Frontal cortex (tissue), 4 donors: ENCODE data around the gene P2RY6. TPM values are rescaled to one million over a fixed set of nuclear protein-coding genes. Genes with fewer than 3 reads are reported as not detected.

ENCODE experiments used
- DNase-seq, 2 donors: peaks; one replicate each; pipeline ENCODE4 v3.0.0; 2012; ENCODE audit warnings: low spot score in 2 of 2
- FAIRE-seq: peaks from 2 replicates; lab custom pipeline; 2012; peaks lifted over from hg19 to GRCh38; lab: Jason Lieb, UNC
- total RNA-seq: library from RNA; depleted of rRNA; stranded (reverse); fragments of >200 nt; gene quantifications from one replicate; pipeline ENCODE4 v1.2.3, GENCODE V29; 2014
- donor health status: control.
- donor health status: control.
- donor health status: control.

P2RY6 gene
- total RNA-seq, 1 donor from 2014 or later = under 0.01 TPM

DNA sequence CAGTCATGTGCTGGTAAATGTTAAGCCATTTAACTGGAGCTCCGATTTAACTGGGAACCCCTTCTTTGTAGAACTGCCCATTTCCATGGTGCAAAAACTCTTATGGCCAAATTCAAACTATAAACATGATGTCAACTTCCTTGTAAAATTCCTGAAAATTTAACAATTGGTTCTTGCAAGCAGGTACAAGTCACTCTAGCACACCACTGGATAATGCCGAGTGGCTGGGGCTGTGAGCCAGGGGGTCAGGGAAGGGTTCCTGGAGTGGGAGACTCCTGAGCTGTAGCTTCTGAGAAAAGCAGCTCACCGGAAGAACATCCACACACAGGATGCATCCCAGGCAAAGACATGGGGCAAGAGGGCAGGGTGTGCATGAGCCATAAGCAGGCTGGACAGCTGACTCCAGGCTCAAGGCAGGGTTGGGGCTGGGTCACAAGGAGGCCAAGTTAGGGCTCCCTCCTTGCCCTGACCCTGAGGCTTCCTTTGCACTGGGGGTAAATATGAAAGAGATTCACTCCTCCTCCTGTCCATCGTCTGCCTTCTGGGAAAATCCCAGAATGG is 35.9 kb upstream of the P2RY6 start:
- FAIRE-seq = no peak

DNA sequence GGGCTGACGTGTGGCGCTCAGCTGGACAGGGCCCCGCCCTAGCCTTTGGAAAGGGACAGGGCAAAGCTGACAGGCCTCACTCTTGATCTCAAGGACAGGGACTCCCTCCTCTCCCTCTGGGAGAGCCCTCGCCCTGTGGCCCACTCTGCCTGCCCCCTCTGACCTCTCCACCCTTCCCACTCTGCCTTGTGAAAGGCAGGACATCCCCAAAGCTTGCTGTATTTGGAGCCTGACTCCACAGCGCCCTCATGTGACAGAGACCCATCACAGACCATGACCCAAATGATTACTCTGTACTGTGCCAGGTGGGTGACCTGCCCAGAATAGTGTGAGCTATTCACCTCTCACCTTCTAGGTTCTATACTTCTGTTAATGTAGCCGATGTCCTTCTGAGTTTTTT is 35.3 kb upstream of the P2RY6 start:
- DNase-seq (peak in 1 of 2 donors; percentile 51), FAIRE-seq (no peak)

More for the DNA sequence above, 35.9 kb upstream of the P2RY6 start:
- no peak for DNase-seq

DNA sequence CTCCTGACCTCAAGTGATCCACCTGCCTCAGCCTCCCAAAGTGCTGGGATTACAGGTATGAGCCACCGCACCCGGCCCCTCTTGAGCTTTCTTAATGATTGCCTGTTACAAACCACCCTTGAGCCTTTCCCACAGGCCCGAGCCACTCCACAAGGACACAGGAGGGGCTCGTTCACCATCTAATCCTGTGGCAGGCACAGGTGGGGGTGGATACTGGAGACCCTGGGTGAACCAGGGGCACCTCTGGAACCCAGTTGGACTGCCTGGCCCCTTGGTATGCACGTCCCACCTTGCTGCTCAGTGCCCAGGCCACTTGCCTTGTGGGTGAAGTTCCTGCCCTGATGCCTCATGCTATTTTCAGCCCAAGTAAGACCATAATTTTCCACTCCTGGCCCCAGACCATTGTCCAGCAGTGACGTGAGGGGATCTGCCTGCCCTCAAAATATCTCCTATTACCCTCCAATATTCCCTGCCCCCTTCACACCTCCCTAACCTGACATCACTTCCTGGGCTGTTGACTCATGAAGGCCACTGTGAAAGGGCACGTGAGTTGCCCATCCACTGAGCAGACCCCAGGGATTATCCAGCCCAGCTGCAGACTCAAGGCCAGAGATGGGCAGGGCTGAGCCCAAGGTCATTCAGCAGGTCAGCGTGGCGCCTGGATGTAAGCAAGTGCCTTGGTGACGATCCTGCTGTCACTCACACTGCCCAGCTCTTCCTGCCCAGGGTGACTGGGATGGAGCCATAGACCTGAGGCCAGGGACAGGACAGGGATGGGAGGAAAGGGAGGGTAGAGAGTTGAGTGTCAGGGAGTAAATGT is 34.5 kb upstream of the P2RY6 start:
- DNase-seq (no peak), FAIRE-seq (no peak)

DNA sequence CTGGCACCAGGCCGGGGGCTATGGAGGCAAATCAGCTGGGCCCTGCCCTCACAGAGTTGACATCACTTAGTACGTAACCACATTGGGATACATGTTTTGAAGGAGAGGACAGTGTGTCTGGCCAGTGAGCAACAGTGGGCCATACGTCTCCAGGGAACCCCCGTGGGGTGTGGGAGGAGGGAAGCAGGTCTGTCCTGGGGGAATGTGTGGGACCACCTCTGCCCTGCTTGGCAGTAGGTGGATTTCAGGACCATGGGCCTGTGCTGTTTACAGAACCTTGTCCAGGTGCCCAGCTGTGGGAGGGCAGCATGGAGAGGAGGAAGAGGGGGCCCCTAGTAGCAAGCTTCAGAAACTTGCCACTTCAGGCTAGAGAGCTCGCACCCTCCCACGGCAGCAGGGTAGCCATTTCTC is 33.0 kb upstream of the P2RY6 start:
- DNase-seq = no peak
- FAIRE-seq = no peak

DNA sequence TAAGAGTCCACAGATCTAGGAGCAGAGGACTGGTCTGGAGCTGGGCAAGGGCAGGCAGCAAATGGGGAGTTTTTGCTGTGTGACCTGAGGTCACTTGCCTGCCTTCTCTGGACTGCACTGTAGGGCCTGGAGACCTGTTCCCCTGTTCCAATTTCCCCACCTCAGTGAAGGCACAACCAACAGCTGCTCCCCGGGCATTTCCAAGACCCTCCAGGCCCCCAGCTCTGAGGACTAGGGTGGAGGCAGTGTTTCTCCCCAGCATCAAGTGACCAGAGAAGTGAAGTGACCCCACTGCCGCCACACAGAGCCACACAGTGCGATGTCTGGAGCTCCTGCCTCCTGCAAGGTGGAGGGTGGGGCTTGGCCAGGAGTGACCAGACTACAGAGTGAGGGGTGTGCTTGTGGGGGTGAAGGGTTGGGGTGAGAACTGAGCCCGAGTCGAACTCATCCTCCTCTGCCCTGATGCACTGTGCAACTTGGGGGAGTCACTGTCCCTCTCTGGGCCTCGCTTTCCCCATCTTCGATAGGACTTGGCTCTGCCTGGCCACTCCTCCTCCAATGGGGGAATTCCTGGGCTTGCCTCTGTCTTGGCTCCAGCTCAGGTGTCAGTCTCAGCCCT is 32.5 kb upstream of the P2RY6 start:
- FAIRE-seq (no peak), DNase-seq (no peak)

DNA sequence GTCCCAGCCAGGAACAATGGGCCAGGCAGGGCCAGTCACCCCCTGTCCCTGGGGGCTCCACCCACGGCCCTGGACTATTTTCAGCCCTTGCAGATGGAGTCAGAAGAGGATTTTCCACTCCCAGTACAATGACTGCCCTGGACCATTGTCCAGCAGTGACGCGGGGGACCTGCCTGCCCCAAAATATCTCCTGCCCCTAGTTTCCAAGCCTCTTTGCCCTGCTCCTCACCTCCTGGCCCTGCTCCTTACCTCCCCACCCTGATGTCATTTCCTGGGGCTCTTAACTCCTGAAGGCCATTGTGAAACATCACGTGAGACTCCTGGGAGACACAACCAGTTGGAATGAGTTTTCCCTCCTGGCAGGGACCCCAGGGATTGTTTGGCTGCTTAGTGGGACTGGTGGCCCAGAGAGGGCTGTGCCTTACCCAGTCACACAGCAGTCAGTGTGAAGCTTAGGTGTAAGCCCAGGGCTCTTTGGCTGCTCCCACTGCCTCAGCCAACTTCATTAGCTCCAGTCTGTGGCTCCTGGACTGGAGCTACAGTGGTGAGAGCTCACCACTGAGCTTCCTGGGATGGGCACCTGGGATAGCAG is 31.9 kb upstream of the P2RY6 start:
- DNase-seq = no peak
- FAIRE-seq = no peak

DNA sequence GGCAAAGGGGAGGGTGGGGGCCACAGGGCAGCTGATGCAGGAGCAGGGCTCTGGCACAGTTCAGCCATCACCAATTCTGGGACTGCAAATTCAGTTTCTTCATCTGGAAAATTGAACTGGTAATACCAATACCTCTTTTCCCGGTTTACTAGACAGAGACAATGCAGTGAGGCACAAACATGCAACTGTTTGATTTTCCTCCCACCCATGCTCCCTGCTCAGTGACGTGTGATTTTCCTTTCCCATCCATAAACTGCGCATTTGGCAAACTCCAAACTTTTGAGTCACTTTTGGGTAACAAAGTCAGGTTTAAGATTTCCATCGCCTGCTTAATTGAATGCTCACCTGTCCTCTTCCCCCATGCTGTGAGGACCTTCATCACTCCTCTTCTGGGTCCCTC is 30.8 kb upstream of the P2RY6 start:
- FAIRE-seq (no peak), DNase-seq (no peak)

DNA sequence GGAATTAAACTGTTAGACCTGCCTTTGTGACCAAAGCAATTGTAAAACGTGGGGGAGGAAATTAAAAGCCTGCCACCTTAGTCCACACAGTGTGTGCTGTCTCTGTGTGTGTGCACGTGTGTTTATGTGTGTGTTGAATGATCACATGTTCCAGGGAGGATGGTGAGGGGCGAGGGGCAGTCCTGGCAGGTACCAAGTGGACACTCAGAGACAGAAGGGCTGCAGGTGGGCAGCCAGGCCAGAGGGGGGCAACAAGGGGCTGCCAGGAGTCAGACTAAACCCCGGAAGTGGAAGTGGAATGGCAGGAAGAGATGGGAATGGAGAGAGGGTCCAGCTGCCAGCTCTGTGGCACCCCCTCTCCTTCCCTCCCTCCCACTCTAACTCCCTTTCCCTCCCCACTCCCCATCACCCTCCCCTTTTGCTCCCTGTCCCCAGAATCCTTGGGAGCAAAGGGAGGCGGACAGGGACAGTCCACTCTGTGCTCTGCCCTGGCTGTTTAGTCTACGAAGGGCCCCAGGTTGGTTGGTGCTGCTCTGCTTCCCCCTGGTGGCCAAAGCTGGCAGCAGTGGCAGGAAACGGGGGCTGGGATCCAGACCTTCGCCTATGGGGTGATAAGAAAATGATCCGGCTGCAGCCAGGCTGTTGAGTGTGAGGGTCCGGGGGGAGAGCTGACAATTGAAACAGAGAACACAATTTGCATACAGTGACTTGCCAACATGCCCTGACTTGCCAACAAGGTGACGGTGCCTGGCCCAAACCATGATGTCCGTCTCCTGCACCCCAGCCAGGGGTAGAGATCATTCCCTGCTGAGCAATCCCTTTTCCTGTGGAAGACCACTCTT is 29.7 kb upstream of the P2RY6 start:
- FAIRE-seq (no peak), DNase-seq (peak; percentile 60 to 62)

DNA sequence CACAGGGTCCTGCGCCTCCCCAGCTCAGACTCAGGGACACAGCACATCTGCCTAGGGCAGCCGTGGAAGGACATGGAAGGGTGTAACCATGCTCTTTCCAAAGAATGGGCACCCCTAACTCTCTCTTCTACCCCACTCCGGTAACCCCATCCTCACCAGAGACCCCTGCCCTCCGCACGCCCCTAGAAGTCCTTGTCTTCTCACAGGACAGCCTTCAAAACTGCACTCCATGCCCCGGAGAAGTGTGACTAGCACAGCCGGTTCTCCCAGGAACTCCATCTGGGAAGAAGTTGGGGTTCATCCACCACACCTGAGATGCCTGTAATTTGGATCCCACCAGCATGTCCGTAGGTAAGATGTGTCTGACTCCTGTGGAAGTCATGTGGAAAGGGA is 29.0 kb upstream of the P2RY6 start:
- FAIRE-seq (no peak), DNase-seq (no peak)

DNA sequence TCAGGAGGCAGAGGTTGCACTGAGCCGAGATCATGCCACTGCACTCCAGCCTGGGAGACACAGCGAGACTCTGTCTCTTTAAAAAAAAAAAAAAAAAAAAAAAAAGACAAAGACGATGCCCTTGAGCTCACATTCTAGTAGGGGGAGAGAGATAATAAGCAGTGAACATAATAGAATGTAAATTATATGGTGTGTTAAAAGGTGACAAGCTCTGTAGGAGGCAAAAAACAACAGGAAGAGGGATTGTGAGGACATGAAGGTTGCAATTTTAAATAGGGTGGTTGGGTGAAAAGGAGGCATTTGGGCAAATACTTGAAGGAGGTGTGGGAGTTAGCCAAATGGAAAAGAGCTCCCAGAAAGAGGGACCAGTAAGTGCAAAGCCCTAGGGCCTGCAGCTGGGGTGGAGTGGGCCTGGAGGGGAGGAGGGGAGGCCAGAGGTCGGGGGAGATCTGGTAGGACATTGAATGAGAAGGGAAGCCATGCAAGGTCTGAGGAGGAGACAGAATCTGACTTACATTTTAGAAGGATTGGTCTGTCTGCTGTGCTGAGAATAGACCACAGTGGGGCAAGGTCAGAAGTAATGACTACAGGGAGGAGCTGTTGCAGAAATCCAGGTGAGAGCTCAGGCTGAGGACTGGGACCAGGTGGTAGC is 27.4 kb upstream of the P2RY6 start:
- DNase-seq (no peak), FAIRE-seq (no peak)

DNA sequence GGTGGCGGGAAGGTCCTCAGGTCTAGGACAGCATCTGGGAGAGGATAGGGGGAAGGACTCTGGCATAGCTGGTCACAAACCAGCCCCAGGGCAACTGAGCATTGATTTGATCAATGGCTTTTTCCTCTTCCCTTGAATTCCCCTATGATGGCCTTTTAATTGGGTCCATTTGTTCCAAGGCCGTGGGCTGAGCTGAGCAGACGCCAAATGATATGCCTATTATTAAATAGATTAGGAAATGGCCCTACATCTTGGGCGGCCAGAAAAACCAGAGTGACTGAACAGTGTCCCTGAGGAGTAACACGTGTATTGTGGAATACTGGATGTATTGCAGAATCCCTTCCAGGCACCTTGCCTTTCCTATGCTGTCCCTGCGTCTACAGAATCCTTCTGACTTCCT is 26.7 kb upstream of the P2RY6 start:
- FAIRE-seq = no peak
- DNase-seq = no peak

DNA sequence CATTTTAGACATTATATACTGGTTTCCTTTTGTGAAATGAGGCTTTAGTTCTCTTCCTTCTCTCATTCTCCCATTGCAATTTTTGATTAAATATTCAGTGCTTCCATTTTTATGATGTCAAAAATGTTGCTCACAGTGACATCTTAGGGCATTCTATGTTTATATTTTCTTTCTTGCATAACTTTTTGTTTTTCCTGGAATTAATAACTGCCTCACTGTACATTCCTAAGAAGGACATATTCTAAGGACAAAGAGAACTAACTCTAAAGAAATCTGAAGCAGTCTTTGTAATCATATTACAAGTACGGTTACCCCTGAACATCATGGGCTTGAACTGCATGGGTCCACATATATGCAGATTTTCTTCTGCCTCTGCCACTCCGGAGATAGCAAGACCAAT is 25.8 kb upstream of the P2RY6 start:
- DNase-seq (no peak), FAIRE-seq (no peak)

DNA sequence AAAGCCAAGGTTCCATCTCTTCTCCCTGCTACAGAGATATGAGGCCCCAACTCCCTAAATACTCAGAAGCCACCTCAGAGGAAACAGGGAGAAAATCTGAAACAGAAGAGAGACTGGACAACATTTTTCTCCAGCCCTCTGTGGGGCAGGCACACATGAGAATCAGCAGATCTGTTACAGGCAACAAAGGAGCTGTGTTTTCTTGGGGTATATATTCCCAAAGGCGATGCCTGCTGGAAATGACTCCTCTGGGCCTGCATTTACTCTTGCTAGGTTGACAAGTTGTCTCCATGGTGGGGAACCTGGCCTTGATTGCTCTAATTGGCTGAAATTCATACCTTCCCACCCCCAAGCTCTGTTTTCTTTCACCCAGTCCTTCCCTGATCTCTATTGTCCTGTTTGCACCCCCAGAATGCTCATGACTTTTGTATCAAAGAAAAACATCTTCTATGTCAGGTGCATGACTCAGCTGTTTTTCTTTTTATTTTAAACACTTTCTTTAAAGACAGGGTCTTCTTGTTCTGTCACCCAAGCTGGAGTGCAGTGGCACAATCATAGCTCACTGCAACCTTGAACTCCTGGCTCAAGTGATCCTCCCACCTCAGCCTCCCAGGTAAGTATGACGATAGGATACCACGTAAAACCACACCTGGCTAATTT is 23.5 kb upstream of the P2RY6 start:
- no peak for DNase-seq
- no peak for FAIRE-seq

DNA sequence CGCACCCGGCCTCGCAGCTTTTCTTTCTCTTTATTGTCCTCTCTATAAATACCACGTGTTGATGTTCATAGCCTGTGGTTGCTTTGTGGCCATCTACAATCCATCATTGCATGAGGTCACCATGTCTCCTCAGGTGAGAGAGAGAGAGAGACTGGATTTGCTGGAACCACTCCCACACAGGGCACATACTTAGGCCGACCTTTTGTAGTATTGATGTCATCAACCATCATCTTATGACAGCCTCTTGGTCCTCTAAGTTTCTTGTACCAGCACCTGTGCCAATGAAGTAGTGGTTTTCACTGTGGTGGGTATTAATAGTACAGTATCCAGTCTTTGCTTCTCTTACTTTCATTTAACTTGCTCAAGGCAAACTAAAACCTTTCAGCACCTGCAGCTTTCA is 22.8 kb upstream of the P2RY6 start:
- FAIRE-seq = no peak
- no peak for DNase-seq

DNA sequence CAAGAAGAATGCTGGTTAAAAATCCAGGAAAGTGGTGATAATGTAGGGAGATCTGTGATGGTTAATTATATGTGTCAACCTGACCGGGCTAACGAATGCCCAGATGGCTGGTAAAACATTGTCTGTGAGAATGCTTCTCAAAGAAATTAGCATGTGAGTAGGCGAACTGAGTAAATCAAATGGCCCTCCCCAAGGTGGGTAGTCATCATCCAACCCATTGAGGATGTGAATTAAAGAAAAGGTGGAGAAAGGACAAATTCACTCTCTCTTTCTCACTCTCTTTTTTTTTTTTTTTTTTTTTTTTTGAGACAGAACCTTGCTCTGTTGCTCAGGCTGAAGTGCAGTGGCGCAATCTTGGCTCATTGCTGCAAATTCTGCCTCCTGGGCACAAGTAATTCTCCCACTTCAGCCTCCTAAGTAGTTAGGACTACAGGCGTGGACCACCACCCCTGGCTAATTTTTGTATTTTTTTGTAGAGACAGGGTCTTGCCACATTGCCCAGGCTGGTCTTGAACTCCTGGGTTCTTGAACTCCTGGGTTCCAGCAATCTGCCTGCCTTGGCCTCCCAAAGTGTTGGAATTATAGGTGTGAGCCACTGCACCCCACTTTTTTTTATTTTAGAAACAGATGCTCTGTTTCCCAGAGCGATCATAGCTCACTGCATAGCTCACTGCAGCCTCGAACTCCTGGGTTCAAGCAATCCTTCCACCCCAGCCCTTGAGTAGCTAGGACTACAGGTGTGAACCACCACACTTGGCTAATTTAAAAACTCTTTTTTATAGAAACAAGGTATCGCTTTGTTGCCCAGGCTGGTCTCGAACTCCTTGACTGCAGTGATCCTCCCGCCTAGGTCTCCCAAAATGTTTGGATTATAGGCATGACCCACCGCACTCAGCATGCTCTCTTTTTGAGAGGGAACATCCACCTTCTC is 22.0 kb upstream of the P2RY6 start:
- no peak for DNase-seq
- FAIRE-seq = no peak

DNA sequence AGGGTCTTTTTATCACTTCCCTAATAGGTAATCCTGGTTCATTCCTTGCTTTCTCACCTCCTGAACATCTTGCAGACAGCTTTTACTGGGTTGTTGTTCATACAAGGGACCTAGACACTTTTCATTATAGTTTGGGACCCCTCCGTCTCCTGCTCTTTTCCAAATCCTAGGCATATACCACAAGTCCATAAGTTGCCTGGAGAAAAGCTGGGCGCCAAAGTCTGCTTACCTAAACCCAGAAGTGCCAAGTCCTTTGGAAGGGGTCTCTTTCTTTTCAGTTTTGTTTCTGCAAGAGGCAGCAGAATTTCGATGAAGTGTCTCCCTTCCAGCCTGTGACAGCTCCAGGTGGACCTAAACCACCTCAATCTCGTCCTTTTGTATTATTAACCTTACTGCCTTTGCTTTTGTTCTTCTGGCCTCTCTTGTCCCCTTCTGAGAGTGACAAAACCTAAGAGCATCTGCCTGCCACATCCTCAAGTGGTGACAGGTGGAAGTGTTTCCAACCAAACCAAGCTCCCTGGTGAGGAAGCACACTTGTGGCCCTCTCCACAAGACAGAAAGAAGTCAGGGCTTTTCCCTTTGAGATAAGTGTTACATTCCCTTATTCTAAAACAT is 19.5 kb upstream of the P2RY6 start:
- DNase-seq (no peak), FAIRE-seq (no peak)

DNA sequence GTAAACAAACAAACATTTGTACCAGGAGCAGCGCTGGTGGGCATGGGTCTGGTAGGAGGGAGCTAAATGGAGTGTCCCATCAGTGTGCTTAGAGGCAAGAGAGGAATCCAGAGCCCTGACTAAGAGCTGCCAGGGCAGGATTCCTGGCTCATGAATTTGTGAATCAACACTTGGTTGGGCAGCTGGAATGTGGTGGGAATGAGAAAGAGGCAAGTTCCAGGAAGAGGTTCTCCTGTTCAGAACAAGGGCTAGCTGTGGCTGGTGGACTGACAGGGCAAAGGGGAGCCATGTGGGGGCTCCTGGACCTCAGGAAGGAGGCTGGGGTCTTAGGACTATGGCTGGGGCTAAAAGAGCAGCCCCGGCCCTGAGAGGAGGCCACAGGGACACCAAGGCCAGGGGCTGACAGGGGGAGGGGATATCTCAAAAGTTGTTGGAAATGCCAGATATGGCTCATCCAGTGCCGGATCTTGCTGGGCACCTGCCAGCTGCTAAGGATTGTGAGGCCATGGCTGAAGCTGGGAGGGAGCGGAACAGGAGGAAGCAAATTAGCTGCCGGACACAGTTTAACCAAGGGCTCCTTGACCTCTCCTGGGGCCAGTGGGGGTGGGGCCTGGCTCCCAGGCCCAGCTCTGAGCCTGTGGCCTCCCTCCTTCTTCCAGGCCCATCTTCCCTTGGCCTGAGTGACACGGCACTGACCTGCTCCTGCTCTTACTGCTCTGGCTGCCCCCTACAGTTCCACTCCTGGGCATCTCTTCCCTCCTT is 14.6 kb upstream of the P2RY6 start:
- no peak for FAIRE-seq
- no peak for DNase-seq
